GM12865 (cell line): ENCODE results near the gene HOXA1.

ENCODE experiments used
- DNase-seq: peaks from one replicate; pipeline ENCODE4 v3.0.0; 2010; ENCODE audit warnings: low read depth
- H3K4me3 ChIP-seq: 2 replicates; pipeline ENCODE4 v1.5.1; 2011; ENCODE audit warnings: mild to moderate bottlenecking, low read depth, low read length, control low read depth
- TF ChIP-seq, protein P1 (sequence below): IDR thresholded peaks from 2 replicates; pipeline ENCODE4 v1.5.1; 2011; ENCODE audit warnings: low read length, control low read depth, low read depth, inconsistent platforms; ENCODE audit not compliant: insufficient read depth; ENCODE audit errors: missing control alignments

Gene HOXA1

DNA sequence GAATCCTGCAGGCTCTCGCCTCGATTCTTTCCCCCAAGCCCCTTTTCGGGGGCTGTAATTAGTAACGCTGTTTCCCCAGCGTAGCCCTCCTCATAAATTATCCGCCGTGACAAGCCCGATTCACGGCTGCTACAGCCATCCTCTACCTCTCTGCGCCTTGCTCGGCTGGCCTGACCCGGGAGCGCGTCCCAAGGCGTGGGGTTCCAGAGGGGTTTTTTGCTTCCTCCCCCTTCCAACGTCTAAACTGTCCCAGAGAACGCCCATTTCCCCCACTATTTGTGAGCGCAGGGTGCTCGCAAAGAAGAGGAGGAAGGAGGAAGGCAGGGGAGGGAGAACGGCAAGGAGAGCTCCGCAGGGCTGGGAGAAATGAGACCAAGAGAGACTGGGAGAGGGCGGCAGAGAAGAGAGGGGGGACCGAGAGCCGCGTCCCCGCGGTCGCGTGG, 46.8 kb upstream of the HOXA1 start:
- TF ChIP-seq, protein P1, sequence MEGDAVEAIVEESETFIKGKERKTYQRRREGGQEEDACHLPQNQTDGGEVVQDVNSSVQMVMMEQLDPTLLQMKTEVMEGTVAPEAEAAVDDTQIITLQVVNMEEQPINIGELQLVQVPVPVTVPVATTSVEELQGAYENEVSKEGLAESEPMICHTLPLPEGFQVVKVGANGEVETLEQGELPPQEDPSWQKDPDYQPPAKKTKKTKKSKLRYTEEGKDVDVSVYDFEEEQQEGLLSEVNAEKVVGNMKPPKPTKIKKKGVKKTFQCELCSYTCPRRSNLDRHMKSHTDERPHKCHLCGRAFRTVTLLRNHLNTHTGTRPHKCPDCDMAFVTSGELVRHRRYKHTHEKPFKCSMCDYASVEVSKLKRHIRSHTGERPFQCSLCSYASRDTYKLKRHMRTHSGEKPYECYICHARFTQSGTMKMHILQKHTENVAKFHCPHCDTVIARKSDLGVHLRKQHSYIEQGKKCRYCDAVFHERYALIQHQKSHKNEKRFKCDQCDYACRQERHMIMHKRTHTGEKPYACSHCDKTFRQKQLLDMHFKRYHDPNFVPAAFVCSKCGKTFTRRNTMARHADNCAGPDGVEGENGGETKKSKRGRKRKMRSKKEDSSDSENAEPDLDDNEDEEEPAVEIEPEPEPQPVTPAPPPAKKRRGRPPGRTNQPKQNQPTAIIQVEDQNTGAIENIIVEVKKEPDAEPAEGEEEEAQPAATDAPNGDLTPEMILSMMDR: no peak
- peak overlapping the region; percentile 37; the same call in 1 of the 2 replicates for H3K4me3 ChIP-seq
- no peak for DNase-seq

DNA sequence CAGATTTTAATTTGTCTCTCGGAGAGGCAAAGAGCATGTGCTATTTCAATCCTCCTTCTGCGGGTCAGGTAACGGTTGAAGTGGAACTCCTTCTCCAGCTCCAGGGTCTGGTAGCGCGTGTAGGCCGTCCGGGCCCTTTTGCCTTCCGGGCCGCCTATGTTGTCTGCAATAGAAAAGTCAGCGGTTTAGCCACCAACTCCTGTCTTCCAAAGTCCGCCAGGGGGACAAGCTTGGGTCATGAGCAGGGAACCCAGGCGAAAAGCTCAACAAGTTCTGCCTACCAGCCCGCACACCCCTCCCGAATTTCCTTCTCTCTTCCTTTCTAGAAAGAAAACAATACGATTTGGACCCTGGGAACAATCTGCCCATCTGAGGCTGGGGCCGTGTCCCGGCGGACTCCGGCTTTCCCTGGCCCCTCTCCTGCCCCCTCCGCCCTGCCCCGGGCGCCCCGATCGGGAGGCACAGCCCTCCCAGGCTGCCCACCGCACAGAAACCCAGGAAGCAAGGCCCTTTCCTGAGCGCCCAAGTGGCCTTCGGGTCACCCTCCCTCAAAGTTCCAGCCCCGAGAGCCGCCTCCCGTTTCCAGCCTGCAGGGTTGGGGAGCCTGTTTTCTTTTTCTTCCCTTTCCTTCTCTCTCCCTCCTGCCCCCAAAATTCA, 46.3 kb upstream of the HOXA1 start:
- no peak overlapping the region for H3K4me3 ChIP-seq
- no peak for DNase-seq
- TF ChIP-seq, protein P1: no peak

DNA sequence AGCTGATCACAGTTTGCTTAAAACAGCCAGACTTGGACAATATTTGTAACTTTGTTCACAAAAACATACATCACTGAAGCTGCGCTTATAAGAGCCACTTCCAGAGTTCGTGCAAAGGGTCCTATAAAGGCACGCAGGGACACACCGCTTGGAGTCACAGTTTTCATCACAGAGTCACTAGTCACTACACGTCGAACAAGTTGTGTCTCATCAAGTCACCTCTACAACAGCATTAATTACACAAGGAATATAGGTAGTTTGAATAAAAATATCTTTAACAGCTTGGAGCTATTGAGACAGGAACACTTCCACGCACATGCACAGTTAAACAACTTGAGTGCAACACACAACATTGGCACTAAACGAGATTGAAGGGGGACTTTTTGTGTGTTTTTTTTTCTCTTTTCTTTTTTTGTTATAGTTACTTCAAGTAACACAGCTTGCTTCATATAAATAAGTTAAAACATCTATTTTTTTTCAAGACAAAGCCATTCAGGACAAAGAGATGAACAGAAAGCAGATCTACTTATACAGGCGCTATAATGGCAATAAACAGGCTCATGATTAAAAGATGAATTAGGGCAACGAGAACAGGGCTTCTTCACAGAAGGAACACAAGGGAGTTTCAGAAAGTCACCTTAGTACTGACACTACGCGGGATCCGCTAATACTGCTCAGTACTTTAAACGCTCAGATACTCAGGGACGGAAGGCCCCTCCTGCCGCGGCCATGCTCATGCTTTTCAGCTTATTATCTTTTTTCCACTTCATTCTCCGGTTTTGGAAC, 45.5 kb upstream of the HOXA1 start:
- TF ChIP-seq, protein P1: no peak
- no peak for DNase-seq
- H3K4me3 ChIP-seq: no peak overlapping the region

DNA sequence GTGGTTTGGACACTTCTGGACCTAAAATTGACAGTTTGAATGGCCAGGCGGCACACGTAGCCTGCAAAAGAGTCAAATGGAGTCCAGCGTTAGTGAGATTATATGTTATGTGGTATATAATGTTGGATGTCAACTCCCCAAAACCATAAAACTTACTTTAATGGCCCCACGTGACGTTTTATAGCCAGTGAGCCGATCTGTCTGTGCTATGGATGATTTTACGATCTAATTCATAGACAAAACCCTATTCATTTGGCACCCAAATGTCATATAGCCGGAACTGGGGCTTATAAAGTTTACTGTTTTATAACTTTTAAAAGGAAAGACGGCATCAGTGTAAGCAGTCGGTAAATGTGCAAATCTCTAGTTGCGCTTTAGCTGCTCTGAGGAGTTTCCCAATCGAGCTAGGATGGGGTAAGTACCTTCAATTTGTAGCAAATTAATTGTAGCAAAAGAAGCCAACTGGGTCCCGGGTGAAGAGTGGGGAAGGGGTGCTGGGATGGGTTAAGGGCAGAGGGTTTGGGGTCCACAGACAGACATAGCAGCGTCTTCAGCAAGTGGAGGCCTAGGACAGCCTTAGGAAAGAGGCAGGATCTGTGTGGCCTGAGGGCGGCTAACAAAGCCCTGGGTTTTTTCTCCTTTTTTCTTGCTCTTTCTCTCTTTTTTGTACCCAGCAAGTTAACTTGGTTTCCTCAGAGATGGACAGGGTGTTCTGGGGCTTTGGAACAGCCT, 44.5 kb upstream of the HOXA1 start:
- DNase-seq: no peak
- no peak overlapping the region for H3K4me3 ChIP-seq
- TF ChIP-seq, protein P1: no peak

DNA sequence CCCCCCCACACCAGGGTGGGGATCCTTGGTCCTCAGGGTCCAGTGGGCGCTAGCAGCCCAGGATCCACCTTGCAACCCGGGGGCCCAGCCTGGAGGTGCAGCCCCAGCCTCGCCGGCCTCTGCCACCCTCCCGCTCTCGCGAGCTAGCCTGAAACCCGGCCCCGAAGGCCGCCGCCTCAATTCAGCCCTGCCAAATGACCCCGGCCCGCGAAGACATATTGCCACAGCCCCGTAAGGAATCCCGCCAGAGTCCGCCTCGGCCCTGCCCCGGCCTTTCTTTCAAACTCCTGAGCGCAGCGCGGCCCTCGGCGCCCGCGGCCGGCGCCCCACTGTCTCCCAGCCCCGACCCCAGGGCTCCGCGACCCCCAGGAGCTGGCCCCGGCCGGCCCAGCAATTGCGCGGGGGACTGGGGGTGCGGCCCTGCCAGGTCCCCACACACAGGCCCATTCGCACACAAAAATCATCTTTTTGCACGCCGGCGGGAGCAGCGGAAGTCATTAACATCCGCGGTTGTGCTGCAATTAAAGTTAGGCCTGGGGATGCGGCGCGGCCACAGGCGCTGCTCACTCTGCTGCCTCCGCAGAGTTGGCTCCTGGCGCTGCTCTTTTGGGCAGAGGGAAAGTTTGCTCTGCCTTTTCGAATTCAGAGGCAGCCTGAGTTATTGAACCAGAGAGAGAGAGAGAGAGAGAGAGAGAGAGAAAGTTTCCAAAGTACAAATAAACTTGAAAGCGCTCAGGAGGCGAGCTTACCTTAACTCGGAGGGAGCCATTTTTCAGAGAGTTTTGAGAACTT, 43.7 kb upstream of the HOXA1 start:
- no peak for DNase-seq
- TF ChIP-seq, protein P1: no peak
- H3K4me3 ChIP-seq: no peak overlapping the region

DNA sequence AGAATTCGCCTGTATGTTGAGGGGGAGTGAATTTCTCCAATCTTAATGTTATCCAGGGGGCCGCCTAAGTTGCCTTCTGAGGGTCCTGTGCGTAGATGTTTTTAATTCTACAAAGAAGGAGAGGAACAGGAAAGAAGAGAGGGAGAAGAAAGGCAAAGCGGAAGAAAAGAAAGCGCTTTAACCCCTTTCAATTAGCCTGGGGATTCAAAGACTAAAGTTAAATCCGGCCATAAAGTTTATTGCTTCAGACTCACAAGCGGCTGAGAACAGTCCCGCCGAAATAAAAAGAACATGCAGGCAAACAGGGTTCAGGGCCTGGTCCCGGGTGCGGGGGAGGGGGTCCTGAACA, 43.2 kb upstream of the HOXA1 start:
- TF ChIP-seq, protein P1: no peak
- no peak overlapping the region for H3K4me3 ChIP-seq
- DNase-seq: no peak
